ENCODE results near the gene PAFAH1B2.

The PAFAH1B2 gene

GRCh38 chr11:117221775-117222517, 77.9 kb downstream of the PAFAH1B2 start:
- DNase-seq (ENCODE audit: low read depth): no peak

- no peak for DNase-seq (ENCODE audit: low read depth)
Observed at GRCh38 chr11:117222991-117223740, 79.1 kb downstream of the PAFAH1B2 start.

GRCh38 chr11:117223741-117224689, 79.9 kb downstream of the PAFAH1B2 start:
- DNase-seq (ENCODE audit: low read depth): no peak

GRCh38 chr11:117225553-117226170, 81.6 kb downstream of the PAFAH1B2 start:
- DNase-seq (ENCODE audit: low read depth): no peak
